Uterus (tissue), 2 donors: ENCODE results near the gene FDPS.

Source experiments
- POLR2A ChIP-seq, 2 donors: fragments of 450-650 bp; IDR thresholded peaks; one replicate each; pipeline ENCODE4 v1.6.1; 2016; ENCODE audit warnings: antibody characterized with exemption in 2 of 2, mild to moderate bottlenecking in 1 of 2, moderate library complexity in 1 of 2
- TF ChIP-seq, protein P1 (sequence below), 4 experiments: fragments of 200-600 bp in 2 of 4; fragments of 450-650 bp in 2 of 4; sonication (generic) in 2 of 4; IDR thresholded peaks; one replicate each; pipeline ENCODE4 v1.5.1; 2016 to 2019; ENCODE audit warnings: antibody characterized with exemption in 4 of 4, mild to moderate bottlenecking in 2 of 4, moderate library complexity in 1 of 4

GRCh38 chr1:155294520-155295182 is 14.0 kb upstream of the FDPS start:
- TF ChIP-seq, protein P1, sequence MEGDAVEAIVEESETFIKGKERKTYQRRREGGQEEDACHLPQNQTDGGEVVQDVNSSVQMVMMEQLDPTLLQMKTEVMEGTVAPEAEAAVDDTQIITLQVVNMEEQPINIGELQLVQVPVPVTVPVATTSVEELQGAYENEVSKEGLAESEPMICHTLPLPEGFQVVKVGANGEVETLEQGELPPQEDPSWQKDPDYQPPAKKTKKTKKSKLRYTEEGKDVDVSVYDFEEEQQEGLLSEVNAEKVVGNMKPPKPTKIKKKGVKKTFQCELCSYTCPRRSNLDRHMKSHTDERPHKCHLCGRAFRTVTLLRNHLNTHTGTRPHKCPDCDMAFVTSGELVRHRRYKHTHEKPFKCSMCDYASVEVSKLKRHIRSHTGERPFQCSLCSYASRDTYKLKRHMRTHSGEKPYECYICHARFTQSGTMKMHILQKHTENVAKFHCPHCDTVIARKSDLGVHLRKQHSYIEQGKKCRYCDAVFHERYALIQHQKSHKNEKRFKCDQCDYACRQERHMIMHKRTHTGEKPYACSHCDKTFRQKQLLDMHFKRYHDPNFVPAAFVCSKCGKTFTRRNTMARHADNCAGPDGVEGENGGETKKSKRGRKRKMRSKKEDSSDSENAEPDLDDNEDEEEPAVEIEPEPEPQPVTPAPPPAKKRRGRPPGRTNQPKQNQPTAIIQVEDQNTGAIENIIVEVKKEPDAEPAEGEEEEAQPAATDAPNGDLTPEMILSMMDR (IDR thresholded peaks at IDR 0.05) = no peak
- no peak for TF ChIP-seq POLR2A (IDR thresholded peaks at IDR 0.05)
